Osteoblast (primary cell): Measurements from ENCODE around the gene FAM9A. TPM values are rescaled to one million over a fixed set of nuclear protein-coding genes. Genes with fewer than 3 reads are reported as not detected.
A peak's percentile ranks its signal among the peaks of the same experiment; 100 is the strongest.
"Not testable (repeated sequence)": the region's sequence is repeated elsewhere in the genome, so short reads cannot be mapped to it uniquely, and the experiment has no call there.

Experiments
- DNase-seq: peaks from one replicate; pipeline ENCODE4 v3.0.0; 2011; ENCODE audit warnings: low spot score, mixed read lengths; ENCODE audit not compliant: insufficient read length; ENCODE audit errors: missing footprints
- H2AFZ ChIP-seq: 2 replicates; pipeline ENCODE4 v1.6.0; 2011; ENCODE audit warnings: mild to moderate bottlenecking, low read length
- H3K27ac ChIP-seq: 2 replicates; pipeline ENCODE4 v1.5.1; 2011; ENCODE audit warnings: mild to moderate bottlenecking, low read depth, low read length, moderate library complexity
- H3K27me3 ChIP-seq: 2 replicates; pipeline ENCODE4 v1.6.0; 2012; ENCODE audit warnings: mild to moderate bottlenecking, control low read depth, inconsistent platforms, low read length, moderate library complexity; ENCODE audit not compliant: insufficient read depth
- H3K36me3 ChIP-seq: 2 replicates; pipeline ENCODE4 v1.5.1; 2011; ENCODE audit warnings: mild to moderate bottlenecking, low read length, control low read depth, moderate library complexity; ENCODE audit not compliant: insufficient read depth
- H3K4me1 ChIP-seq: 2 replicates; pipeline ENCODE4 v1.5.1; 2011; ENCODE audit warnings: mild to moderate bottlenecking, low read length, control low read depth, moderate library complexity; ENCODE audit not compliant: insufficient read depth
- H3K4me2 ChIP-seq: 2 replicates; pipeline ENCODE4 v1.6.0; 2011; ENCODE audit warnings: mild to moderate bottlenecking, low read length; ENCODE audit not compliant: insufficient read depth
- H3K4me3 ChIP-seq: fragments of 200-600 bp; sonication (generic); 3 replicates; pipeline ENCODE4 v1.5.1; 2012; ENCODE audit warnings: mild to moderate bottlenecking, low read length, inconsistent platforms; ENCODE audit not compliant: insufficient read depth
- H3K79me2 ChIP-seq: 2 replicates; pipeline ENCODE4 v1.6.0; 2012; ENCODE audit warnings: mild to moderate bottlenecking, low read length, control low read depth, inconsistent platforms; ENCODE audit not compliant: insufficient read depth
- H3K9me3 ChIP-seq: 2 replicates; pipeline ENCODE4 v1.5.1; 2011; ENCODE audit warnings: low read depth, low read length, control low read depth
- H4K20me1 ChIP-seq: 2 replicates; pipeline ENCODE4 v1.6.0; 2012; ENCODE audit warnings: mild to moderate bottlenecking, low read length, control low read depth; ENCODE audit not compliant: insufficient read depth
- total RNA-seq: library from RNA; depleted of rRNA; stranded (reverse); fragments of >200 nt; gene quantifications from 2 replicates; pipeline ENCODE4 v1.2.3, GENCODE V29; 2012
- TF ChIP-seq, protein P1 (sequence below): IDR thresholded peaks from 2 replicates; pipeline ENCODE4 v1.5.1; 2011; ENCODE audit warnings: mild to moderate bottlenecking, low read depth, low read length, moderate library complexity; ENCODE audit errors: extremely low read depth

FAM9A gene
- total RNA-seq, 1 donor: not detected

DNA sequence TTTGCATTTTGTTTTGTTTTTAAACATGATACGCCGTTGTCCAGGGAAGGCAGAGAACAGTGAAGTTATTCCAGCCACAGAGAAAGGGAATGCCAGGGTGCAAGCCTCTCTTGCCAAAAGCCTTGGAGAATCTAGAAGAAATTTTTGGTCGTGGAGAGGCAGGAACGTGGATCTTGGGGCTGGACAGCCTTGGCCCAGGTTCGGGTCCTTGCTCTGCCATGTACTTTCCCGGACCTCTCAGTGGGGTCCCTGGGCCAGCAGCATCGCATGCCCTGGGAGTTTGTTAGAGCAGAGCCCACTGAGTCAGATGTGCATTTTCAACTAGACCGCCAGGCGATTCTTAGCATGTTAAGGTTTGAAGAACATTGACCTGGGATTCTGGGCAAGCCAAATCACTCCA is 18.6 kb downstream of the FAM9A start:
- Histone ChIP-seq H4K20me1 (no peaks in the 10 kb centered on the region), H3K36me3 (no peaks in the 10 kb centered on the region), H3K27me3 (no peaks in the 10 kb centered on the region), H3K9me3 (no peaks in the 10 kb centered on the region), H3K27ac (no peak overlapping the region), H3K4me3 (no peak overlapping the region), H3K79me2 (no peaks in the 10 kb centered on the region), H3K4me1 (no peaks in the 10 kb centered on the region), H3K4me2 (no peak overlapping the region), H2AFZ (peak overlapping the region; percentile 65)
- peak; percentile 79 for DNase-seq
- TF ChIP-seq, protein P1, sequence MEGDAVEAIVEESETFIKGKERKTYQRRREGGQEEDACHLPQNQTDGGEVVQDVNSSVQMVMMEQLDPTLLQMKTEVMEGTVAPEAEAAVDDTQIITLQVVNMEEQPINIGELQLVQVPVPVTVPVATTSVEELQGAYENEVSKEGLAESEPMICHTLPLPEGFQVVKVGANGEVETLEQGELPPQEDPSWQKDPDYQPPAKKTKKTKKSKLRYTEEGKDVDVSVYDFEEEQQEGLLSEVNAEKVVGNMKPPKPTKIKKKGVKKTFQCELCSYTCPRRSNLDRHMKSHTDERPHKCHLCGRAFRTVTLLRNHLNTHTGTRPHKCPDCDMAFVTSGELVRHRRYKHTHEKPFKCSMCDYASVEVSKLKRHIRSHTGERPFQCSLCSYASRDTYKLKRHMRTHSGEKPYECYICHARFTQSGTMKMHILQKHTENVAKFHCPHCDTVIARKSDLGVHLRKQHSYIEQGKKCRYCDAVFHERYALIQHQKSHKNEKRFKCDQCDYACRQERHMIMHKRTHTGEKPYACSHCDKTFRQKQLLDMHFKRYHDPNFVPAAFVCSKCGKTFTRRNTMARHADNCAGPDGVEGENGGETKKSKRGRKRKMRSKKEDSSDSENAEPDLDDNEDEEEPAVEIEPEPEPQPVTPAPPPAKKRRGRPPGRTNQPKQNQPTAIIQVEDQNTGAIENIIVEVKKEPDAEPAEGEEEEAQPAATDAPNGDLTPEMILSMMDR: no peak

DNA sequence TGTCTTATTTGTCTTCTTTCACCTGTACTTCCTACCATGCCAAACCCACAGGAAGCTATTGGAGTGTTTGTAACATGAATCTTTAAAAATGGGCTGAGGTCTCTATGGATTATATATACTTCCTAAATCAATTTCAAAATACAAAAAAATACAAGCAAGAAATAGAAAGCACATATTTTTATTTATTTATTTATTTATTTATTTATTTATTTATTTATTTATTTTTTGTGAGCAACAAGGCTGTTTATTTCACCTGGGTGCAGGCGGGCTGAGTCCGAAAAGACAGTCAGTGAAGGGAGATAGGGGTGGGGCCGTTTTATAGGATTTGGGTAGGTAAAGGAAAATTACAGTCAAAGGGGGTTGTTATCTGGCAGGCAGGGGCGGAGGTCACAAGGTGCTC is 19.3 kb downstream of the FAM9A start:
- DNase-seq, H4K20me1 ChIP-seq, H3K27ac ChIP-seq, H3K4me3 ChIP-seq, H2AFZ ChIP-seq, H3K4me1 ChIP-seq, H3K79me2 ChIP-seq, H3K9me3 ChIP-seq, H3K36me3 ChIP-seq, H3K27me3 ChIP-seq, H3K4me2 ChIP-seq: not testable (repeated sequence)

DNA sequence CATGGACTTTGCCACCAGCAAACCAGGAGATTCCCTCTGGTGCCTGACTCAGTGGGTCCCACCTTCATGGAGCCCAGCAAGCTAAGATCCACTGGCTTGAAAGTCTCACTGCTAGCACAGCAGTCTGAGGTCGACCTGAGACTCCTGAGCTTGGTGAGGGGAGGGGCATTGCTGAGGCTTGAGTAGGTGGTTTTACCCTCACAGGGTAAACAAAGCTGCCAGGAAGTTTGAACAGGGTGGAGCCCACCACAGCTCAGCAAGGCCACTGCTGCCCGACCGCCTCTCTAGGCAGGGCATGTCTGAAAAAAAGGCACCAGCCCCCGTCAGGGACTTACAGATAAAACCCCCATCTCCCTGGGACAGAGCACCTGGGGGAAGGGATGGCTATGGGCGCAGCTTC is 28.1 kb downstream of the FAM9A start:
- Histone ChIP-seq H3K4me2 (no peak overlapping the region), H3K9me3 (no peaks in the 10 kb centered on the region), H3K4me1 (no peaks in the 10 kb centered on the region), H4K20me1 (no peaks in the 10 kb centered on the region), H3K4me3 (no peak overlapping the region), H3K79me2 (no peaks in the 10 kb centered on the region), H3K36me3 (no peaks in the 10 kb centered on the region), H2AFZ (no peak overlapping the region), H3K27me3 (no peaks in the 10 kb centered on the region), H3K27ac (no peak overlapping the region)
- TF ChIP-seq, protein P1: no peak
- no peak for DNase-seq

DNA sequence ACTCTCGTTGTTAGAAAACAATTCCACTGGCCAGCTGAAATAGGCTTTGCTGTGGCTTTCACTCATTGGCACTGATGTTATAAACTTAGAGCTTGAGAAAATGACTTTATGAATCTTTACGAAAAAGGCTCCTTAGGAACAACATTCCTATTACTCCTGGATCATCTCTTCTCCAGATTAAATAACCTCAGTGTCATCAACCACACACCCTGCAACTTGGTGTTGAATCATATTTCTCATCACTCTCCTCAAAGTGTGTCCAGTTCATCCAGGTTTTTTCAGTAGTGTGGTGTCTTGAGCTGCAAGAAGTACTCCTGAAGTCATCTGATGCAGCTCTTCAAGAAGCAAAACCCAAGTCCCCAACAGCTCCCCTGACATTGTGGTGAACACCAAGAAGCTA is 41.2 kb downstream of the FAM9A start:
- DNase-seq: no peak
- no peak overlapping the region for H3K27ac ChIP-seq

DNA sequence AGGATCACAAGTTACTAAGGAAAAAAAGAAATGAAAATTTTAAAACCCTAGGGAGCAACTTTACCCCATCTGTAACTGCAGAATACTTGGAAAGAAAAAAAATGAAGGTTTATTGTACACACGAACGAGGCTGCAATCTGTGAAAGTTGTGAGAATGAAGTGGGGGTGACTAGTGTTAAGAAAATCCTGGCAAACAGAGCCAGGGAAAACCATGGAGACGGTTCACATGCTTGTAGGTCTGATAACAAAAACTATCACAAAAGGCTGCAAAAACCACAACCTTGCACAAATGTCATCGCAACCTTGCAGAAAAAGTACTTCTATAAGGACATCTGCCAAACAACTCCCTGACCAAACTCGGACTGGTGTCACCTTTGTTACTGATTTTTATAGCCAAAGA is 42.5 kb downstream of the FAM9A start:
- peak overlapping the region; percentile 88 for H3K27ac ChIP-seq
- H3K27me3 ChIP-seq, H3K36me3 ChIP-seq, H3K4me3 ChIP-seq, H3K9me3 ChIP-seq, H3K4me1 ChIP-seq, H4K20me1 ChIP-seq, H2AFZ ChIP-seq, DNase-seq, H3K79me2 ChIP-seq: not testable (repeated sequence)
- H3K4me2 ChIP-seq: peak overlapping the region; percentile 40

More for the DNA sequence above, 41.2 kb downstream of the FAM9A start:
- Histone ChIP-seq H4K20me1 (no peaks in the 10 kb centered on the region), H3K4me2 (no peak overlapping the region), H3K27me3 (no peaks in the 10 kb centered on the region), H3K4me1 (peaks cover 4% of the 10 kb centered on the region), H3K79me2 (no peaks in the 10 kb centered on the region), H3K4me3 (no peak overlapping the region), H3K9me3 (no peaks in the 10 kb centered on the region), H2AFZ (no peak overlapping the region), H3K36me3 (no peaks in the 10 kb centered on the region)
- TF ChIP-seq, protein P1: no peak

DNA sequence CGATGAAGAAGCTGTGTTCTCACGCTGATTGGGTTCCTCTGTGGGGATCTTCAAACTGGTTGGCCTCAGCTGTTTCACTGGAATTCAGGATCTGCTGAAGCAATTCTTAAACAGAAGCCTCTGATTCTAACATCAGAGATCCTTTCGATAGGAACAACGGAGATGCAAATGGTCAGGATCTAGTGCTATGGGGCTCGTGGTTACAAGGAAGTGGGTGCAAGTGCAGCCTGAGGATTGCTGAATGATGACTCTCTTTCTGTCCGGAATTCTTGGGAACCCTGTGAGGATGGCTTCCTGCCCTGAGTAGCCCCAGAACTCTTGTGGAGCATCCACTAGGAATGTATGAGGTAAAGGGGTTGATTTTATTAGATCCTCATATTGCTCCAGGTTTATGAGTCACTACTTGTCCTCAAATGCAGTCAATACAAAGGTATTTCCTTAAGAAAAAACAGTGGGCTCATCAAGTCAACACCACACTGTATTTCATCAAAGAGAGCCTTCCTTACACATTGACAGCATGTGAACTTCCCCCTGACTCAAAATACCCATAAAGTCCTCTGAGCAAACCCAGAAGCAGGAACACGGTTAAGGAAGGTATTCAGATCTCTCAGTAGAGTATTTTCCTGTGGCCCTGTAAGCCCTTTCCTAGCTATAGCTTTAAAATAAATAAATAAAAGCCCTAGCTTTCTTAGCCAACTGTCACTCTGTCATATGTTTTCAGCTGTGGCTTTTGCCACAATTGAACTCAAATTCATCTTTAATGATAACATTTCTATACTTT is 43.4 kb downstream of the FAM9A start:
- not testable (repeated sequence) for H3K36me3 ChIP-seq, DNase-seq, H3K9me3 ChIP-seq, H3K4me3 ChIP-seq, H3K27me3 ChIP-seq, H3K79me2 ChIP-seq, H2AFZ ChIP-seq, H4K20me1 ChIP-seq, H3K4me1 ChIP-seq
- peak overlapping the region; percentile 40 for H3K4me2 ChIP-seq
- H3K27ac ChIP-seq: peak overlapping the region; percentile 88
